Neuronal stem cell (in vitro differentiated cells): Measurements from ENCODE around the gene ABHD3.
A peak's percentile ranks its signal among the peaks of the same experiment; 100 is the strongest.

ENCODE experiments used
- DNase-seq: peaks from one replicate; pipeline ENCODE4 v3.0.0-alpha.2; 2013; ENCODE audit warnings: low spot score
- H2AFZ ChIP-seq: one replicate; pipeline ENCODE4 v1.6.1; 2013; ENCODE audit warnings: mild to moderate bottlenecking, low read length, inconsistent platforms
- H2AK5ac ChIP-seq: 2 replicates; pipeline ENCODE4 v1.6.1; 2013; ENCODE audit warnings: low read depth, mild to moderate bottlenecking, inconsistent platforms, low read length, moderate library complexity, mixed read lengths
- H2BK120ac ChIP-seq: 2 replicates; pipeline ENCODE4 v1.6.1; 2013; ENCODE audit warnings: low read depth, mild to moderate bottlenecking, inconsistent platforms, low read length, moderate library complexity, mixed read lengths
- H2BK12ac ChIP-seq: one replicate; pipeline ENCODE4 v1.6.1; 2013; ENCODE audit warnings: low read length, inconsistent platforms
- H2BK15ac ChIP-seq: 2 replicates; pipeline ENCODE4 v1.6.1; 2013; ENCODE audit warnings: mild to moderate bottlenecking, low read length, inconsistent platforms, mixed read lengths
- H2BK5ac ChIP-seq: one replicate; pipeline ENCODE4 v1.6.1; 2013; ENCODE audit warnings: inconsistent platforms, mild to moderate bottlenecking, low read length, moderate library complexity
- H3K14ac ChIP-seq: one replicate; pipeline ENCODE4 v1.6.1; 2013; ENCODE audit warnings: low read length, inconsistent platforms
- H3K18ac ChIP-seq: 2 replicates; pipeline ENCODE4 v1.6.1; 2013; ENCODE audit warnings: low read length, inconsistent platforms
- H3K23ac ChIP-seq: 2 replicates; pipeline ENCODE4 v1.6.1; 2013; ENCODE audit warnings: low read depth, mild to moderate bottlenecking, mixed read lengths, low read length, inconsistent platforms; ENCODE audit not compliant: poor library complexity
- H3K27ac ChIP-seq: replicated peaks from 3 replicates; pipeline ENCODE4 v1.5.1; 2013; ENCODE audit warnings: low read length, inconsistent platforms
- H3K27me3 ChIP-seq, 3 experiments: 2 replicates each; pipeline ENCODE4 v1.6.1; 2013; ENCODE audit warnings: low read length in 3 of 3, mild to moderate bottlenecking in 2 of 3, inconsistent platforms in 1 of 3, low read depth in 1 of 3, mixed read lengths in 1 of 3, moderate library complexity in 1 of 3; ENCODE audit not compliant: control insufficient read depth in 3 of 3, insufficient read depth in 3 of 3
- H3K36me3 ChIP-seq, 2 donors: replicated peaks in 1 of 2; 2 replicates each; pipeline ENCODE4 v1.6.1; 2013; ENCODE audit warnings: low read length in 2 of 2; ENCODE audit not compliant: control insufficient read depth in 2 of 2, insufficient read depth in 2 of 2
- H3K4ac ChIP-seq: 2 replicates; pipeline ENCODE4 v1.6.1; 2013; ENCODE audit warnings: inconsistent platforms, mild to moderate bottlenecking, low read length, moderate library complexity
- H3K4me1 ChIP-seq, 2 donors: 1 replicate in 1 of 2; 2 replicates in 1 of 2; pipeline ENCODE4 v1.6.1; 2013; ENCODE audit warnings: low read length in 2 of 2, low read depth in 1 of 2; ENCODE audit not compliant: control insufficient read depth in 2 of 2, insufficient read depth in 1 of 2
- H3K4me2 ChIP-seq: one replicate; pipeline ENCODE4 v1.6.1; 2013; ENCODE audit warnings: mild to moderate bottlenecking, low read length, inconsistent platforms; ENCODE audit not compliant: insufficient read depth, poor library complexity, severe bottlenecking
- H3K4me3 ChIP-seq, 2 donors: 2 replicates each; pipeline ENCODE4 v1.5.1; 2013; ENCODE audit warnings: low read length in 2 of 2, mild to moderate bottlenecking in 2 of 2, inconsistent platforms in 1 of 2, moderate library complexity in 1 of 2
- H3K79me1 ChIP-seq: one replicate; pipeline ENCODE4 v1.6.1; 2013; ENCODE audit warnings: low read depth, mild to moderate bottlenecking, inconsistent platforms, low read length, moderate library complexity
- H3K9ac ChIP-seq: one replicate; pipeline ENCODE4 v1.6.1; 2013; ENCODE audit warnings: mild to moderate bottlenecking, low read depth, low read length, inconsistent platforms; ENCODE audit not compliant: poor library complexity
- H3K9me3 ChIP-seq, 2 donors: replicated peaks in 1 of 2; 2 replicates each; pipeline versions ENCODE3 to v1.6.1; 2013; ENCODE audit warnings: low read length in 2 of 2, mild to moderate bottlenecking in 2 of 2, inconsistent platforms in 1 of 2, low read depth in 1 of 2, mixed read lengths in 1 of 2, moderate library complexity in 1 of 2; ENCODE audit not compliant: control insufficient read depth in 2 of 2, insufficient read depth in 1 of 2
- H4K8ac ChIP-seq: one replicate; pipeline ENCODE4 v1.6.1; 2013; ENCODE audit warnings: low read depth, mild to moderate bottlenecking, inconsistent platforms, low read length, moderate library complexity
- H4K91ac ChIP-seq: one replicate; pipeline ENCODE4 v1.6.1; 2013; ENCODE audit warnings: low read length, low read depth, mild to moderate bottlenecking, inconsistent platforms; ENCODE audit not compliant: poor library complexity
- WGBS, 2 donors: extraction: QIAGEN DNeasy Blood & Tissue Kit; methylation state at CpG; one replicate each; pipeline ENCODE4 v1.1.7; 2013; ENCODE audit warnings: missing lambda C conversion rate in 2 of 2, mixed read lengths in 1 of 2; ENCODE audit not compliant: insufficient read length in 2 of 2, insufficient replicate concordance in 1 of 2; ENCODE audit errors: extremely low coverage in 2 of 2; 5-methylcytosine and 5-hydroxymethylcytosine counted together

ABHD3 gene

DNA sequence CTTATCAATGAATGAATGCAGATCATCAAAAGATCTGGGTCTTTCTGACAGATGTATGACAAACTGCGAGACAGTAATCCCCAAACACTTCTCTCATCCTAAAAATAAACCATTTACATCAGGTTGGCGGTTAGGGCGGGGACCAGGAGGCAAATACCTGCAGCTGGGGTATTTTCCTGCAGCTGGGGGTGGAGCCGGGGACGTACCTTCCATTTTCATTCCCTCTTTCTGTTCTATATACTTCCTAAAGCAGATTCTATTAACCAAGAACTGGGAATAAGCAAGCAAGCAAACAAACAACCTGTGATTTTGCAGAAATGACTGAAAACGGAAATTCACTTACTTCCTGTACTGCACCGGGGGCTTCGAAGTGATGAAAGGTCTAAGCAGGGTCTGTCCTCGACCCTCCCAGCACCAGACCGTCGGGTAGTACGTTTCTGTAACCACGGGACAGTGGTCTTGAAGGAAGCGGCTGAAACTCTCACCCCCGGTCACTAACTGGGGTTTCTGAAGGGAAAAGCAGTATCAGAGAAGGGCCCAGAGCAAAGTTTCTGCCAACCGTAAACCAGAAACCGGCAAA lies 1.2 kb downstream of the ABHD3 start:
- peak; percentile 14 for DNase-seq
- Histone ChIP-seq H4K91ac (no peak overlapping the region), H3K9me3 (peaks cover 0 to 7% of the 10 kb centered on the region in 2 donors), H2BK15ac (peak overlapping the region; percentile 81), H3K4me2 (peak overlapping the region; percentile 91), H3K27ac (no peak overlapping the region), H3K14ac (no peak overlapping the region), H3K4me1 (peaks cover 2 to 5% of the 10 kb centered on the region in 2 donors), H2BK5ac (no peak overlapping the region), H3K27me3 (peaks cover 0 to 9% (median 3%) of the 10 kb centered on the region in 3 experiments), H3K23ac (no peak overlapping the region), H3K9ac (peak overlapping the region; percentile 21), H2BK12ac (no peak overlapping the region), H3K79me1 (no peaks in the 10 kb centered on the region), H2AK5ac (no peak overlapping the region), H3K4ac (no peak overlapping the region), H2BK120ac (peak overlapping the region; percentile 31), H3K4me3 (peak overlapping the region; percentile 83 to 90), H3K18ac (peak overlapping the region; percentile 80), H3K36me3 (peaks cover 0 to 37% of the 10 kb centered on the region in 2 donors), H4K8ac (no peak overlapping the region), H2AFZ (peak overlapping the region; percentile 100)
- WGBS, 2 donors: no CpG with 5 or more reads among the region's 17 CpGs

DNA sequence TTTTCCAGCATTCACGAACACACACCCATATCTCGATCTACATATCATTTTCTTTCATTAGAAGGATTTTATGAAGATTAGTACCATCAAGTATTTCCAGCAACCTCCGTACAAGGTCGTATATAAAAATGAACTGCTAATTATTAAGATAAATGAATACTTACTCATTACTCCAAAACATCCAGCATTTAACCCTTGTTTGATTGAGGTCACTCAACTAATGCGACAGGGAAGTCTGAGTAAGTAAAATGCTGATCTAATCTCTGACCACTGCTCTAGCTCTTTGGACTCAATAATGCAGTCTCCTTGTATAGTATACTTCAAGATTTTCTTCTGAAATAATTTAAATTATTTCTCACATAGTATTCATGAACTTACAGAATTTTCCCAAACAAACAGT lies 2.0 kb downstream of the ABHD3 start:
- no peak overlapping the region for H2BK15ac ChIP-seq

DNA sequence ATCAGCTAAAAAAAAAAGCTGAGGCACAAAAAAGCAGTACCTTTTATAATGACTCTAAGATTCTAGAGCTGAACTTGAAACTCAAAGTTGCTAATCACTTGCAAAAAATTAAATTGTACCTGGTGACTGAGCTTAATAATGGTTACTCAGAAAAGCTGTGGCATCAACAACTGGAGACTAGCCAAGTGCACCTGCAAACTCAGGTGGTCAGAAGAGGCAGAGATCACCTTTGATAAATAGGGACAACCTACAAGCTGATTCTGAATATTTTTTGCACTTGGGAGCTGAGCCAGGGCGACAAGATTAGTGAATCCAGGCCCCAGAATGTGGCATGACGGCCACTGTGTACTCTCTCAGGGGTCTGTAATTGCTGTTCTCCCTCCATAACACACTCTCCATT lies 3.0 kb downstream of the ABHD3 start:
- no peak overlapping the region for H3K27ac ChIP-seq
- no peak overlapping the region for H3K18ac ChIP-seq
- no peak overlapping the region for H3K4me2 ChIP-seq
- no peak overlapping the region for H2BK120ac ChIP-seq
- H3K14ac ChIP-seq: no peak overlapping the region
- H2AFZ ChIP-seq: no peak overlapping the region
- no peak overlapping the region for H2AK5ac ChIP-seq
- peaks cover 0 to 9% (median 3%) of the 10 kb centered on the region in 3 experiments for H3K27me3 ChIP-seq
- H3K9me3 ChIP-seq: peaks cover 0 to 7% of the 10 kb centered on the region in 2 donors
- no peak overlapping the region for H2BK12ac ChIP-seq
- H3K23ac ChIP-seq: no peak overlapping the region
- H3K4me3 ChIP-seq: no peak overlapping the region
- H3K79me1 ChIP-seq: no peaks in the 10 kb centered on the region
- no peak overlapping the region for H2BK15ac ChIP-seq
- no peak overlapping the region for H4K8ac ChIP-seq
- WGBS, 2 donors: no CpG with 5 or more reads among the region's 2 CpGs
- no peak overlapping the region for H4K91ac ChIP-seq
- peaks cover 0 to 49% of the 10 kb centered on the region in 2 donors for H3K36me3 ChIP-seq
- no peak overlapping the region for H2BK5ac ChIP-seq
- H3K4ac ChIP-seq: no peak overlapping the region
- DNase-seq: no peak
- H3K4me1 ChIP-seq: peaks cover 2 to 5% of the 10 kb centered on the region in 2 donors
- H3K9ac ChIP-seq: no peak overlapping the region

More for the DNA sequence above, 2.0 kb downstream of the ABHD3 start:
- Histone ChIP-seq H3K18ac (no peak overlapping the region), H3K27ac (no peak overlapping the region), H3K23ac (no peak overlapping the region), H2BK5ac (no peak overlapping the region), H3K79me1 (no peaks in the 10 kb centered on the region), H3K9me3 (peaks cover 0 to 7% of the 10 kb centered on the region in 2 donors), H2BK120ac (no peak overlapping the region), H2AFZ (no peak overlapping the region), H3K27me3 (peaks cover 0 to 9% (median 3%) of the 10 kb centered on the region in 3 experiments), H3K4me3 (no peak overlapping the region), H3K4me2 (no peak overlapping the region), H4K8ac (no peak overlapping the region), H2BK12ac (no peak overlapping the region), H3K9ac (no peak overlapping the region), H3K4me1 (peaks cover 2 to 5% of the 10 kb centered on the region in 2 donors), H3K4ac (no peak overlapping the region), H3K36me3 (peaks cover 0 to 42% of the 10 kb centered on the region in 2 donors), H4K91ac (no peak overlapping the region), H2AK5ac (no peak overlapping the region), H3K14ac (no peak overlapping the region)
- DNase-seq: no peak
- 100% methylated on average over 2 of the region's 5 CpGs; no CpG with 5 or more reads in 1 of the 2 donors for WGBS, 2 donors

DNA sequence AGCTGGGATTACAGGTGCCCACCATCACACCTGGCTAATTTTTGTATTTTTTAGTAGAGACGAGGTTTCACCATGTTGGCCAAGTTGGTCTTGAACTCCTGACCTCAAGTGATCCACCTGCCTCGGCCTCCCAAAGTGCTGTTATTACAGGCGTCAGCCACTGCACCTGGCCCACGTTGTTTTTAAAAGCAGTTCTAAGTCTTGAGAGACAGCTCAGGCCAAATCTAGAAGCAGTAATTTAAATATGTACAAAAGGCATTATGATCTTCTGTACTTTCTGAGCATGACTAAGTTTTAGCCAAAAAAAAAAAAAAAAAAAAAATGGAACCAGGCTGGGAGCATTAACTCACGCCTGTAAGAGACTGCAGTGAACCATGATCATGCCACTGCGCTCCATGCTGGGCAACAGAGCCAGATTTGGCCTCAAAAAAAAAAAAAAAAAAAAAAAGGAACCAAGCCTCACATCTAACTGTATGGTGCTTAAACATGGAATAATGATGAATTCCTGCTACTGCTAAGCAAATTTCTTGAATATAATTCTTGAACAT lies 4.0 kb downstream of the ABHD3 start:
- no peak overlapping the region for H3K4me3 ChIP-seq
- H3K27me3 ChIP-seq: peaks cover 0 to 9% (median 3%) of the 10 kb centered on the region in 3 experiments
- H3K4me1 ChIP-seq: peaks cover 2 to 5% of the 10 kb centered on the region in 2 donors
- no peak overlapping the region for H4K91ac ChIP-seq
- no peak overlapping the region for H2BK15ac ChIP-seq
- no peak overlapping the region for H3K23ac ChIP-seq
- H3K9ac ChIP-seq: no peak overlapping the region
- H3K9me3 ChIP-seq: peaks cover 0 to 2% of the 10 kb centered on the region in 2 donors
- no peak for DNase-seq
- H3K18ac ChIP-seq: no peak overlapping the region
- no peak overlapping the region for H4K8ac ChIP-seq
- no peak overlapping the region for H3K4me2 ChIP-seq
- no peak overlapping the region for H2BK12ac ChIP-seq
- no peak overlapping the region for H2AFZ ChIP-seq
- H3K79me1 ChIP-seq: no peaks in the 10 kb centered on the region
- H3K4ac ChIP-seq: no peak overlapping the region
- no peak overlapping the region for H3K14ac ChIP-seq
- H2AK5ac ChIP-seq: no peak overlapping the region
- no CpG with 5 or more reads among the region's 6 CpGs for WGBS, 2 donors
- H3K27ac ChIP-seq: no peak overlapping the region
- no peak overlapping the region for H2BK120ac ChIP-seq
- peaks cover 0 to 54% of the 10 kb centered on the region in 2 donors for H3K36me3 ChIP-seq
- H2BK5ac ChIP-seq: no peak overlapping the region
